Cardiac muscle cell (in vitro differentiated cells and primary cell): ENCODE results near the gene CPT2. TPM values are rescaled to one million over a fixed set of nuclear protein-coding genes. Genes with fewer than 3 reads are reported as not detected.

Experiments used
- DNase-seq, 2 donors: peaks; one replicate each; pipeline versions ENCODE4 v3.0.0 to v3.0.0-alpha.2; 2010 to 2017; ENCODE audit warnings: low read depth in 1 of 2, low spot score in 1 of 2
- H3K27ac ChIP-seq: fragments of 200-600 bp; sonication (generic); 2 replicates; pipeline ENCODE4 v1.5.1; 2016
- H3K27me3 ChIP-seq: fragments of 200-600 bp; sonication (generic); 2 replicates; pipeline ENCODE4 v1.6.0; 2016; ENCODE audit warnings: control low read depth
- H3K36me3 ChIP-seq: fragments of 200-600 bp; sonication (generic); 2 replicates; pipeline ENCODE4 v1.5.1; 2016; ENCODE audit warnings: control low read depth
- H3K4me1 ChIP-seq: fragments of 200-600 bp; sonication (generic); 2 replicates; pipeline ENCODE4 v1.8.1; 2017; ENCODE audit warnings: low read depth, mild to moderate bottlenecking, mixed run types
- H3K4me3 ChIP-seq: fragments of 200-600 bp; sonication (generic); 2 replicates; pipeline ENCODE4 v1.5.1; 2016; ENCODE audit warnings: mild to moderate bottlenecking
- H3K9me3 ChIP-seq: fragments of 200-600 bp; sonication (generic); 2 replicates; pipeline ENCODE4 v1.5.1; 2017; ENCODE audit warnings: low read depth, mild to moderate bottlenecking, control low read depth
- polyA plus RNA-seq: library from polyadenylated mRNA; unstranded; fragments of >200 nt; fragmentation: Nextera tagmentation; extraction: Ambion mirVana; gene quantifications from 2 replicates; pipeline ENCODE4 v1.2.1, GENCODE V29; 2016
- total RNA-seq: library from RNA; depleted of rRNA; stranded (reverse); fragments of >200 nt; gene quantifications from 2 replicates; pipeline ENCODE4 v1.2.3, GENCODE V29; 2016
- TF ChIP-seq, protein P1 (sequence below): IDR thresholded peaks from 2 replicates; pipeline ENCODE4 v1.5.1; 2012; ENCODE audit warnings: low read depth, mild to moderate bottlenecking, low read length

Gene CPT2
- total and polyA plus RNA-seq, 2 experiments from 2014 or later: 47.1 to 60.1 TPM

- TF ChIP-seq, protein P1, sequence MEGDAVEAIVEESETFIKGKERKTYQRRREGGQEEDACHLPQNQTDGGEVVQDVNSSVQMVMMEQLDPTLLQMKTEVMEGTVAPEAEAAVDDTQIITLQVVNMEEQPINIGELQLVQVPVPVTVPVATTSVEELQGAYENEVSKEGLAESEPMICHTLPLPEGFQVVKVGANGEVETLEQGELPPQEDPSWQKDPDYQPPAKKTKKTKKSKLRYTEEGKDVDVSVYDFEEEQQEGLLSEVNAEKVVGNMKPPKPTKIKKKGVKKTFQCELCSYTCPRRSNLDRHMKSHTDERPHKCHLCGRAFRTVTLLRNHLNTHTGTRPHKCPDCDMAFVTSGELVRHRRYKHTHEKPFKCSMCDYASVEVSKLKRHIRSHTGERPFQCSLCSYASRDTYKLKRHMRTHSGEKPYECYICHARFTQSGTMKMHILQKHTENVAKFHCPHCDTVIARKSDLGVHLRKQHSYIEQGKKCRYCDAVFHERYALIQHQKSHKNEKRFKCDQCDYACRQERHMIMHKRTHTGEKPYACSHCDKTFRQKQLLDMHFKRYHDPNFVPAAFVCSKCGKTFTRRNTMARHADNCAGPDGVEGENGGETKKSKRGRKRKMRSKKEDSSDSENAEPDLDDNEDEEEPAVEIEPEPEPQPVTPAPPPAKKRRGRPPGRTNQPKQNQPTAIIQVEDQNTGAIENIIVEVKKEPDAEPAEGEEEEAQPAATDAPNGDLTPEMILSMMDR: no peak
- no peaks in the 10 kb centered on the region for H3K36me3 ChIP-seq
- DNase-seq: no peak
- H3K27me3 ChIP-seq: no peaks in the 10 kb centered on the region
- H3K27ac ChIP-seq: no peak overlapping the region
- H3K4me1 ChIP-seq: no peaks in the 10 kb centered on the region
- no peak overlapping the region for H3K4me3 ChIP-seq
- H3K9me3 ChIP-seq: no peaks in the 10 kb centered on the region
Measured at GRCh38 chr1:53242381-53242780, 45.8 kb downstream of the CPT2 start.

DNA sequence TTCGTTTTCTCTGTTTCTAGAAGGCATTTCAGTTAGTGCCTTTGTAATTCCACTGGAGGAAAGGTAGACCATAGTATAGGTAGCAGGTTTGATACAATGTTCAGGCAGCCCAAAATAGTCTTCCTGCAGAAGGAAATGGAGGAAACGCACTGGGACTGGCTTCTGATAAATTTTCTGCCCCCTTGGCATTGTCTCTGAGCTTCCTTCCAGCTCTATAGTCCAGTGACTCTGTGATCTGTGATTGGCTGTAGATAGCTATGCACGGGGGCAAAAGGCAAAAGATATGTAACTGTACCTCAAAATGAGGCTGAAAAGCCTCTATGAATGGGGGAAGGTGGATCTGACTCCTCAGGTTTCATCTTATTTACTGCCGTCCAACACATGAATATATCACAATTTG is 47.5 kb downstream of the CPT2 start:
- H3K36me3 ChIP-seq: no peaks in the 10 kb centered on the region
- H3K27me3 ChIP-seq: no peaks in the 10 kb centered on the region
- TF ChIP-seq, protein P1: no peak
- DNase-seq: no peak
- no peaks in the 10 kb centered on the region for H3K4me1 ChIP-seq
- H3K9me3 ChIP-seq: no peaks in the 10 kb centered on the region
- no peak overlapping the region for H3K27ac ChIP-seq
- no peak overlapping the region for H3K4me3 ChIP-seq

DNA sequence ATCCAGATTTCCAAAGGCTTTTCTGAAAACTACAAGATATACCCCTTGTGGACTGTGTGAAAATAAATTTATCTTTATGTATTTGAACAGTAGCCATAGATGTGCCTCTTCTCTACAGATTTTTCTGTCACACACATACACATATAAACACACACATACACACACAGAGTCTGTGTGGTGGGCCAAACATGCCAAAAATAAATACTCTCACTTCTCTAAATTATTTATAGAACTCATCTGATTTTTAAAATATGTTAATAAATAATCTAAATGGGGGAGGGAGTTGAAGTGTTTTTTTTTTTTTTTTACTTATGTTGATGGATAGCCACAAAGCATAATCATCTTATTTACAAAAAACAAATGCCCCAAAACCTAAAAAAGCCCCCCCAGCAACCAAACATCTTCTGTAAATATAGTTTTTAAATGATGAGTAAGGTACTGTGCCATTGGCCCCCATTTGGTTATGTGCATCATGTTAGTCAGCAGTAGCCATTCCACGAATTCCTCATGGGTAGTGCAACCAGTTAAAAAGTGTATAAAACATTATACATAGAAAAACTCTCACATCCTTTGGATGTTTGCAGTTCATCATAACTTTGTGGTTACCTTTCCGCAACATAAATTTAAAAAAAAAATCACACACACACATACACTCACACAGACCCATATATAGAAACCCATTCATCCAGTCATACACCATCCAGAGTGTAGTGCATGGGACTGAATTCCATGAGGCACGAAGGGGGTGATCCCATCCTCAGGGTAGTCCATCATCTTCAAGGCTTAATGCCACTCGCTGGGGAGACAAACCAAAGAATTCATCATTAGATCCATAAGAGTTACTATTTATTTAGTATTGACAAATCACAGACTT is 49.9 kb downstream of the CPT2 start:
- Histone ChIP-seq H3K27ac (no peak overlapping the region), H3K4me3 (no peak overlapping the region), H3K9me3 (no peaks in the 10 kb centered on the region), H3K36me3 (no peaks in the 10 kb centered on the region), H3K27me3 (no peaks in the 10 kb centered on the region), H3K4me1 (no peaks in the 10 kb centered on the region)
- TF ChIP-seq, protein P1: no peak
- no peak for DNase-seq

- Histone ChIP-seq H3K27ac (peak overlapping the region; percentile 30), H3K4me3 (no peak overlapping the region), H3K27me3 (no peaks in the 10 kb centered on the region), H3K9me3 (no peaks in the 10 kb centered on the region), H3K36me3 (no peaks in the 10 kb centered on the region), H3K4me1 (peaks cover 9% of the 10 kb centered on the region)
- TF ChIP-seq, protein P1: no peak
- no peak for DNase-seq
Measured at GRCh38 chr1:53249706-53250105, 53.1 kb downstream of the CPT2 start.

DNA sequence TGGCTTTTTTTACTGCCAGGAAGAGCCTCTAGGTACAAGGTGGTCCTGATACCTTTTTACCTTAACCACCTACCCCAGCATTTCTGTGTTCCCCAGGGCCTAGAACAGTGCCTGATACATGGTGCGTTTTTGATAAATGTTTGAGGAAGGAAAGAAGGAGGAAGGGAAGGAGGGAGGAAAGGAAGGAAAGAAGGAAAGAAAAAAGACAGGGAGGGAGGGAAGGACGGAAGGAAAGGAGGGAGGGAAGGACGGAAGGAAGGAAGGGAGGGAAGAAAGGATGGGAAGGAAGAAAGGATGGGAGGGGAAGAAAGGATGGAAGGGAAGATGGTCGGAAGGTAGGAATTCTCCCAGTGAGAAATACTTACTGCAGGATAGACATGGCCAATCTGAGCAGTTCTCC is 53.7 kb downstream of the CPT2 start:
- Histone ChIP-seq H3K4me1 (peaks cover 9% of the 10 kb centered on the region), H3K9me3 (no peaks in the 10 kb centered on the region), H3K36me3 (no peaks in the 10 kb centered on the region), H3K4me3 (no peak overlapping the region), H3K27me3 (no peaks in the 10 kb centered on the region), H3K27ac (peak overlapping the region; percentile 30)
- no peak for DNase-seq
- TF ChIP-seq, protein P1: no peak
